ENCODE data around the gene CIDEC.

- no peak for TF ChIP-seq EZH2 (IDR thresholded peaks at IDR 0.05; ENCODE audit: low read depth)
- no peak for TF ChIP-seq CTCF (conservative IDR thresholded peaks at IDR 0.05)
These were observed 42.1 kb downstream of the CIDEC start for GRCh38 chr3:9837701-9838582.

Measured in PC-9 (cell line).